Astrocyte (in vitro differentiated cells and primary cell): Measurements from ENCODE around the gene CABP5. TPM values are rescaled to one million over a fixed set of nuclear protein-coding genes. Genes with fewer than 3 reads are reported as not detected.

ENCODE experiments used
- DNase-seq: peaks from one replicate; pipeline ENCODE4 v3.0.0-alpha.2; 2010; ENCODE audit warnings: low read depth
- FAIRE-seq: peaks from 2 replicates; lab custom pipeline; 2011; peaks lifted over from hg19 to GRCh38; lab: Jason Lieb, UNC
- H2AFZ ChIP-seq: 2 replicates; pipeline ENCODE4 v1.6.0; 2012; ENCODE audit warnings: low read depth, low read length, inconsistent platforms
- H3K27ac ChIP-seq: 2 replicates; pipeline ENCODE4 v1.5.1; 2011; ENCODE audit warnings: low read depth, low read length, inconsistent platforms
- H3K27me3 ChIP-seq: 2 replicates; pipeline ENCODE4 v1.6.0; 2011; ENCODE audit warnings: low read length, inconsistent platforms; ENCODE audit not compliant: insufficient read depth
- H3K36me3 ChIP-seq: 2 replicates; pipeline ENCODE4 v1.5.1; 2011; ENCODE audit warnings: low read length, inconsistent platforms; ENCODE audit not compliant: insufficient read depth
- H3K4me1 ChIP-seq: 2 replicates; pipeline ENCODE4 v1.5.1; 2011; ENCODE audit warnings: low read length, inconsistent platforms; ENCODE audit not compliant: insufficient read depth
- H3K4me2 ChIP-seq: 2 replicates; pipeline ENCODE4 v1.6.0; 2012; ENCODE audit warnings: low read length, inconsistent platforms
- H3K4me3 ChIP-seq: 2 replicates; pipeline ENCODE4 v1.5.1; 2011; ENCODE audit warnings: low read depth, mild to moderate bottlenecking, low read length, inconsistent platforms; ENCODE audit not compliant: insufficient read depth
- H3K79me2 ChIP-seq: 2 replicates; pipeline ENCODE4 v1.6.0; 2012; ENCODE audit warnings: mild to moderate bottlenecking, low read length, inconsistent platforms; ENCODE audit not compliant: insufficient read depth
- H3K9ac ChIP-seq: 2 replicates; pipeline ENCODE4 v1.6.0; 2012; ENCODE audit warnings: mild to moderate bottlenecking, low read length, inconsistent platforms
- H3K9me3 ChIP-seq: 2 replicates; pipeline ENCODE4 v1.5.1; 2012; ENCODE audit warnings: low read depth, mild to moderate bottlenecking, low read length, inconsistent platforms; ENCODE audit not compliant: insufficient read depth
- H4K20me1 ChIP-seq: 2 replicates; pipeline ENCODE4 v1.6.0; 2012; ENCODE audit warnings: low read length, inconsistent platforms; ENCODE audit not compliant: insufficient read depth
- H3K27ac Mint-ChIP-seq: one replicate; pipeline ENCODE4 v1.8.0; 2021; ENCODE audit warnings: mild to moderate bottlenecking, mixed read lengths; ENCODE audit not compliant: unreplicated experiment
- H3K27me3 Mint-ChIP-seq: one replicate; pipeline ENCODE4 v1.8.0; 2021; ENCODE audit warnings: low read depth, mixed read lengths; ENCODE audit not compliant: unreplicated experiment
- H3K36me3 Mint-ChIP-seq: one replicate; pipeline ENCODE4 v1.8.0; 2021; ENCODE audit warnings: low read depth, mixed read lengths; ENCODE audit not compliant: unreplicated experiment
- H3K4me1 Mint-ChIP-seq: one replicate; pipeline ENCODE4 v1.8.0; 2021; ENCODE audit warnings: low read depth, mixed read lengths; ENCODE audit not compliant: unreplicated experiment
- H3K4me3 Mint-ChIP-seq: one replicate; pipeline ENCODE4 v1.8.0; 2021; ENCODE audit warnings: mild to moderate bottlenecking, moderate library complexity, mixed read lengths; ENCODE audit not compliant: unreplicated experiment
- H3K9me3 Mint-ChIP-seq: one replicate; pipeline ENCODE4 v1.8.0; 2021; ENCODE audit warnings: mild to moderate bottlenecking, mixed read lengths; ENCODE audit not compliant: unreplicated experiment
- CTCF ChIP-seq: IDR thresholded peaks from 2 replicates; pipeline ENCODE4 v1.5.1; 2011; ENCODE audit warnings: low read depth, mild to moderate bottlenecking, inconsistent platforms, low read length, moderate library complexity; ENCODE audit not compliant: insufficient read depth
- EZH2 ChIP-seq: IDR thresholded peaks from 2 replicates; pipeline ENCODE4 v1.6.1; 2012; ENCODE audit warnings: mild to moderate bottlenecking, low read length, inconsistent platforms; ENCODE audit not compliant: insufficient read depth
- total RNA-seq: library from RNA; stranded (reverse); gene quantifications from 2 replicates; pipeline ENCODE4 v1.2.1, GENCODE V29; 2021

The CABP5 gene
- total RNA-seq, 1 donor from 2014 or later, result not detected

GRCh38 chr19:48069435-48069834 lies 25.6 kb upstream of the CABP5 start:
- H3K4me1 ChIP-seq, result no peaks in the 10 kb centered on the region
- H3K9me3 ChIP-seq, result no peaks in the 10 kb centered on the region
- Mint-ChIP-seq H3K27me3 (peaks cover 3% of the 10 kb centered on the region), H3K4me1 (no peaks in the 10 kb centered on the region), H3K36me3 (peaks cover 2% of the 10 kb centered on the region), H3K4me3 (no peak overlapping the region), H3K9me3 (peaks cover 6% of the 10 kb centered on the region), H3K27ac (no peak overlapping the region)
- no peak overlapping the region for H2AFZ ChIP-seq
- no peaks in the 10 kb centered on the region for H3K79me2 ChIP-seq
- no peak for DNase-seq
- no peaks in the 10 kb centered on the region for H4K20me1 ChIP-seq
- no peak overlapping the region for H3K27ac ChIP-seq
- no peak for FAIRE-seq
- H3K4me2 ChIP-seq, result no peak overlapping the region
- no peaks in the 10 kb centered on the region for H3K27me3 ChIP-seq
- H3K4me3 ChIP-seq, result no peak overlapping the region
- TF ChIP-seq EZH2 (no peak), CTCF (no peak)
- H3K36me3 ChIP-seq, result no peaks in the 10 kb centered on the region
- no peak overlapping the region for H3K9ac ChIP-seq

- TF ChIP-seq EZH2, result no peak
- TF ChIP-seq CTCF, result no peak
- H3K9me3 ChIP-seq, result no peaks in the 10 kb centered on the region
- no peak overlapping the region for H3K4me3 ChIP-seq
- H3K27me3 ChIP-seq, result no peaks in the 10 kb centered on the region
- H2AFZ ChIP-seq, result no peak overlapping the region
- no peak overlapping the region for H3K27ac ChIP-seq
- H4K20me1 ChIP-seq, result no peaks in the 10 kb centered on the region
- FAIRE-seq (no peak), DNase-seq (peak; percentile 3)
- Mint-ChIP-seq H3K27ac (no peak overlapping the region), H3K4me3 (no peak overlapping the region), H3K36me3 (no peaks in the 10 kb centered on the region), H3K27me3 (peaks cover 7% of the 10 kb centered on the region), H3K9me3 (peaks cover 6% of the 10 kb centered on the region), H3K4me1 (no peaks in the 10 kb centered on the region)
- H3K9ac ChIP-seq, result no peak overlapping the region
- no peak overlapping the region for H3K4me2 ChIP-seq
- H3K36me3 ChIP-seq, result no peaks in the 10 kb centered on the region
- H3K4me1 ChIP-seq, result no peaks in the 10 kb centered on the region
- H3K79me2 ChIP-seq, result no peaks in the 10 kb centered on the region
Measured at GRCh38 chr19:48064509-48064908, 20.6 kb upstream of the CABP5 start.

GRCh38 chr19:48061401-48062344 lies 17.8 kb upstream of the CABP5 start:
- TF ChIP-seq EZH2, result no peak
- Histone ChIP-seq H2AFZ (no peak overlapping the region), H3K9ac (no peak overlapping the region), H3K79me2 (no peaks in the 10 kb centered on the region), H3K27me3 (no peaks in the 10 kb centered on the region), H3K4me1 (no peaks in the 10 kb centered on the region), H3K36me3 (no peaks in the 10 kb centered on the region), H4K20me1 (no peaks in the 10 kb centered on the region), H3K4me2 (no peak overlapping the region), H3K4me3 (no peak overlapping the region), H3K9me3 (no peaks in the 10 kb centered on the region), H3K27ac (no peak overlapping the region)
- H3K36me3 Mint-ChIP-seq, result no peaks in the 10 kb centered on the region
- H3K4me1 Mint-ChIP-seq, result no peaks in the 10 kb centered on the region
- FAIRE-seq, result no peak
- H3K27ac Mint-ChIP-seq, result no peak overlapping the region
- H3K9me3 Mint-ChIP-seq, result peaks cover 6% of the 10 kb centered on the region
- H3K4me3 Mint-ChIP-seq, result no peak overlapping the region
- DNase-seq, result no peak
- H3K27me3 Mint-ChIP-seq, result peaks cover 7% of the 10 kb centered on the region
